ENCODE results near the gene CERCAM. TPM values are rescaled to one million over a fixed set of nuclear protein-coding genes. Genes with fewer than 3 reads are reported as not detected.

CERCAM gene
- total and polyA plus RNA-seq, 8 donors = 5.5 to 22.8 (median 12.5) TPM

GRCh38 chr9:128484686-128485413, 64.2 kb downstream of the CERCAM start:
- H3K27me3 ChIP-seq = no peaks in the 10 kb centered on the region
- 93 to 95% (median 94%) methylated on average over 17 of the region's 17 CpGs for WGBS, 5 donors
- H3K36me3 ChIP-seq = peaks cover 58 to 100% (median 99%) of the 10 kb centered on the region in 4 donors
- H3K4me3 ChIP-seq = no peak overlapping the region
- DNase-seq = no peak
- H3K9me3 ChIP-seq = no peaks in the 10 kb centered on the region
- no peak overlapping the region for H3K27ac ChIP-seq
- TF ChIP-seq EP300 (IDR thresholded peaks at IDR 0.05) (no peak), CTCF (IDR thresholded peaks at IDR 0.05) (no peak), POLR2A (IDR thresholded peaks at IDR 0.05) (no peak), POLR2AphosphoS5 (IDR thresholded peaks at IDR 0.05) (no peak)
- H3K4me1 ChIP-seq = no peaks in the 10 kb centered on the region
- intact Hi-C loops (cut with DNase I; ENCODE audit: low total_unique reads) = no loop called here

GRCh38 chr9:128485414-128485855, 64.8 kb downstream of the CERCAM start:
- WGBS, 5 donors = 76 to 87% (median 78%) methylated on average over 7 of the region's 7 CpGs
- Histone ChIP-seq H3K4me1 (no peaks in the 10 kb centered on the region), H3K27ac (no peak overlapping the region), H3K27me3 (no peaks in the 10 kb centered on the region), H3K4me3 (no peak overlapping the region), H3K36me3 (peaks cover 53 to 100% (median 100%) of the 10 kb centered on the region in 4 donors), H3K9me3 (no peaks in the 10 kb centered on the region)
- TF ChIP-seq EP300 (IDR thresholded peaks at IDR 0.05) = no peak
- no peak for TF ChIP-seq POLR2AphosphoS5 (IDR thresholded peaks at IDR 0.05)
- TF ChIP-seq POLR2A (IDR thresholded peaks at IDR 0.05) = no peak
- TF ChIP-seq CTCF (IDR thresholded peaks at IDR 0.05) = no peak
- intact Hi-C loops (cut with DNase I; ENCODE audit: low total_unique reads) = no loop called here
- DNase-seq = no peak

- H3K4me1 ChIP-seq = no peaks in the 10 kb centered on the region
- peaks cover 53 to 100% (median 100%) of the 10 kb centered on the region in 4 donors for H3K36me3 ChIP-seq
- DNase-seq = no peak
- H3K4me3 ChIP-seq = no peak overlapping the region
- no peaks in the 10 kb centered on the region for H3K9me3 ChIP-seq
- no peak overlapping the region for H3K27ac ChIP-seq
- intact Hi-C loops (cut with DNase I; ENCODE audit: low total_unique reads) = no loop called here
- TF ChIP-seq EP300 (IDR thresholded peaks at IDR 0.05) = no peak
- no peak for TF ChIP-seq CTCF (IDR thresholded peaks at IDR 0.05)
- no peak for TF ChIP-seq POLR2A (IDR thresholded peaks at IDR 0.05)
- TF ChIP-seq POLR2AphosphoS5 (IDR thresholded peaks at IDR 0.05) = no peak
- H3K27me3 ChIP-seq = no peaks in the 10 kb centered on the region
Observed at GRCh38 chr9:128486201-128486600, 65.5 kb downstream of the CERCAM start.

Other genes with a start within 250 kb of the CERCAM start
- 100 to 1,000 TPM in 1 of 5 donors, 10 to 100 TPM in 4; 15.2 to 217 (median 62.2) TPM for gene CIZ1, start 229.3 kb upstream of the CERCAM start, total RNA-seq
- gene CIZ1, start 229.3 kb upstream of the CERCAM start, polyA plus RNA-seq = 10 to 100 TPM; 41.0 to 62.7 (median 49.0) TPM
- gene DNM1, start 217.5 kb upstream of the CERCAM start, total RNA-seq = 10 to 100 TPM; 20.1 to 60.8 (median 25.0) TPM
- 1 to 10 TPM; 2.3 to 4.8 (median 3.5) TPM for gene DNM1, start 217.5 kb upstream of the CERCAM start, polyA plus RNA-seq
- gene GOLGA2, start 144.8 kb upstream of the CERCAM start, total RNA-seq = 100 to 1,000 TPM in 2 of 5 donors, 10 to 100 TPM in 3; 48.4 to 204 (median 92.7) TPM
- gene GOLGA2, start 144.8 kb upstream of the CERCAM start, polyA plus RNA-seq = 10 to 100 TPM; 54.3 to 62.3 (median 60.1) TPM
- 10 to 100 TPM in 2 of 5 donors, 1 to 10 TPM in 1, not detected in 2; 8.1 to 61.3 (median 13.0) TPM for gene SWI5, start 144.6 kb upstream of the CERCAM start, total RNA-seq
- gene SWI5, start 144.6 kb upstream of the CERCAM start, polyA plus RNA-seq = 10 to 100 TPM; 31.8 to 36.5 (median 34.1) TPM
- 10 to 100 TPM in 2 of 5 donors, 1 to 10 TPM in 3; 4.9 to 15.9 (median 7.6) TPM for gene TRUB2, start 98.4 kb upstream of the CERCAM start, total RNA-seq
- gene TRUB2, start 98.4 kb upstream of the CERCAM start, polyA plus RNA-seq = 10 to 100 TPM; 11.9 to 15.6 (median 15.3) TPM
- gene COQ4, start 98.0 kb upstream of the CERCAM start, total RNA-seq = 100 to 1,000 TPM in 1 of 5 donors, 10 to 100 TPM in 4; 10.5 to 156 (median 55.9) TPM
- 10 to 100 TPM; 56.8 to 92.4 (median 70.5) TPM for gene COQ4, start 98.0 kb upstream of the CERCAM start, polyA plus RNA-seq
- 100 to 1,000 TPM in 1 of 5 donors, 10 to 100 TPM in 3, 1 to 10 TPM in 1; 9.0 to 200 (median 24.1) TPM for gene SLC27A4, start 80.3 kb upstream of the CERCAM start, total RNA-seq
- 10 to 100 TPM in 2 of 3 donors, 1 to 10 TPM in 1; 6.0 to 21.4 (median 20.1) TPM for gene SLC27A4, start 80.3 kb upstream of the CERCAM start, polyA plus RNA-seq
- 10 to 100 TPM in 3 of 5 donors, 1 to 10 TPM in 1, under 1 TPM in 1; 0.58 to 28.3 (median 10.1) TPM for gene URM1, start 49.5 kb upstream of the CERCAM start, total RNA-seq
- 10 to 100 TPM; 41.0 to 59.3 (median 49.7) TPM for gene URM1, start 49.5 kb upstream of the CERCAM start, polyA plus RNA-seq
- gene ODF2, start 35.1 kb downstream of the CERCAM start, total RNA-seq = 10 to 100 TPM in 4 of 5 donors, 1 to 10 TPM in 1; 9.4 to 42.4 (median 19.4) TPM
- gene ODF2, start 35.1 kb downstream of the CERCAM start, polyA plus RNA-seq = 10 to 100 TPM in 1 of 3 donors, 1 to 10 TPM in 2; 7.2 to 12.7 (median 9.3) TPM
- gene GLE1, start 83.9 kb downstream of the CERCAM start, total RNA-seq = 10 to 100 TPM; 12.7 to 33.5 (median 23.9) TPM
- gene GLE1, start 83.9 kb downstream of the CERCAM start, polyA plus RNA-seq = 10 to 100 TPM; 10.3 to 14.7 (median 10.8) TPM
- 100 to 1,000 TPM; 272 to 726 (median 399) TPM for gene SPTAN1, start 131.7 kb downstream of the CERCAM start, total RNA-seq
- 100 to 1,000 TPM in 1 of 3 donors, 10 to 100 TPM in 2; 41.4 to 104 (median 49.0) TPM for gene SPTAN1, start 131.7 kb downstream of the CERCAM start, polyA plus RNA-seq
- gene DYNC2I2, start 236.0 kb downstream of the CERCAM start, total RNA-seq = 100 to 1,000 TPM in 2 of 5 donors, 10 to 100 TPM in 2, 1 to 10 TPM in 1; 2.9 to 125 (median 33.9) TPM
- gene DYNC2I2, start 236.0 kb downstream of the CERCAM start, polyA plus RNA-seq = 10 to 100 TPM; 46.3 to 67.5 (median 60.2) TPM

All from stomach (tissue), 9 donors.